CD4-positive, CD25-positive, alpha-beta regulatory T cell (primary cell): ENCODE results near the gene APOBEC3A. TPM values are rescaled to one million over a fixed set of nuclear protein-coding genes. Genes with fewer than 3 reads are reported as not detected.
"Not testable (repeated sequence)": the region's sequence is repeated elsewhere in the genome, so short reads cannot be mapped to it uniquely, and the experiment has no call there.

Source experiments
- ATAC-seq, 2 donors: fragments of 150-1000 bp; cut with Tn5 transposase; one replicate each; pipeline ENCODE4 v1.10.0; 2021; ENCODE audit warnings: low read depth in 2 of 2, moderate number of reproducible peaks in 2 of 2, moderate library complexity in 1 of 2
- DNase-seq, 3 donors: peaks; one replicate each; pipeline versions ENCODE4 v3.0.0 to v3.0.0-alpha.2; 2012 to 2022; ENCODE audit warnings: mixed read lengths in 1 of 3
- H3K27ac ChIP-seq: one replicate; pipeline ENCODE4 v1.7.0; 2013; ENCODE audit warnings: mild to moderate bottlenecking, low read length; ENCODE audit not compliant: insufficient read depth, poor library complexity, severe bottlenecking
- H3K27me3 ChIP-seq: one replicate; pipeline ENCODE4 v1.7.0; 2013; ENCODE audit warnings: low read length; ENCODE audit not compliant: control insufficient read depth, insufficient read depth
- H3K36me3 ChIP-seq: one replicate; pipeline ENCODE4 v1.7.0; 2013; ENCODE audit warnings: mild to moderate bottlenecking, low read length, moderate library complexity; ENCODE audit not compliant: control insufficient read depth, insufficient read depth
- H3K4me1 ChIP-seq: 2 replicates; pipeline ENCODE4 v1.7.0; 2013; ENCODE audit warnings: mild to moderate bottlenecking, low read length; ENCODE audit not compliant: insufficient read depth, control insufficient read depth, poor library complexity, severe bottlenecking
- H3K4me3 ChIP-seq: one replicate; pipeline ENCODE4 v1.7.0; 2013; ENCODE audit warnings: low read depth, mild to moderate bottlenecking, low read length, moderate library complexity
- H3K9me3 ChIP-seq, 2 experiments: 1 replicate in 1 of 2; 2 replicates in 1 of 2; pipeline ENCODE4 v1.7.0; 2013; ENCODE audit warnings: low read length in 2 of 2, mild to moderate bottlenecking in 1 of 2, moderate library complexity in 1 of 2; ENCODE audit not compliant: control insufficient read depth in 2 of 2
- H3K27ac Mint-ChIP-seq, 3 donors: one replicate each; pipeline ENCODE4 v1.8.0; 2020 to 2022; ENCODE audit warnings: mild to moderate bottlenecking in 3 of 3, mixed read lengths in 3 of 3, moderate library complexity in 2 of 3
- H3K27me3 Mint-ChIP-seq: one replicate; pipeline ENCODE4 v1.8.0; 2022; ENCODE audit warnings: mild to moderate bottlenecking, mixed read lengths
- H3K36me3 Mint-ChIP-seq: one replicate; pipeline ENCODE4 v1.8.0; 2020; ENCODE audit warnings: mixed read lengths
- H3K4me1 Mint-ChIP-seq, 4 donors: one replicate each; pipeline ENCODE4 v1.8.0; 2020 to 2022; ENCODE audit warnings: mixed read lengths in 4 of 4, mild to moderate bottlenecking in 1 of 4
- H3K4me3 Mint-ChIP-seq, 4 donors: one replicate each; pipeline ENCODE4 v1.8.0; 2020 to 2022; ENCODE audit warnings: mild to moderate bottlenecking in 4 of 4, mixed read lengths in 4 of 4, moderate library complexity in 3 of 4
- H3K9me3 Mint-ChIP-seq, 7 donors: one replicate each; pipeline ENCODE4 v1.8.0; 2020 to 2022; ENCODE audit warnings: mixed read lengths in 7 of 7, mild to moderate bottlenecking in 3 of 7, moderate library complexity in 2 of 7
- polyA plus RNA-seq, 4 donors: library from polyadenylated mRNA; unstranded; fragments of 300-500 nt; fragmentation: Illumina TruSeq; gene quantifications; one replicate each; pipeline ENCODE4 v1.2.3, GENCODE V29; 2021
- total RNA-seq: library from RNA; stranded (reverse); gene quantifications from one replicate; pipeline ENCODE4 v1.2.3, GENCODE V29; 2022

The APOBEC3A gene
- total and polyA plus RNA-seq, 5 donors from 2014 or later: 0.29 TPM; not detected in 4

DNA sequence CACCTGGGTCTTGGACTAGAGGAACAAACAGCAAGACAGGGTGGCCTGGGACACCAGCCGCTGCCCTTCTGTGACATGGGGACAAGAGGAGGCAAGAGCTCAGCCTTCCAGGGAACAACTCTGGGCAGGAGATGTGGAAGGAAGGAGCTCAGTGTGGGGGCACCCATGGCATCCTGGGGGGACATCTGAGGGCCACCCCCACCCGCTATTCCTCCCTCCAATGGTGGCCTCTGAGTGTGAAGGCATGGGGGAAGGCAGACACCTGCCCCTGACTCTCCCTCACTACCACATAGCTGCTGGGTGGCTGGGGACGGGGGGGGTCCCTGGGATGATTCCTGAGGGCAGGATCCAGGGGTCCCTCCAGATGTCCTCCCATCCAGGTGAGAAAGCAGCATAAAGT, 29.2 kb downstream of the APOBEC3A start:
- Histone ChIP-seq H3K4me1 (peaks cover 25% of the 10 kb centered on the region), H3K27ac (no peak overlapping the region), H3K36me3 (no peaks in the 10 kb centered on the region), H3K27me3 (no peaks in the 10 kb centered on the region), H3K9me3 (no peaks in the 10 kb centered on the region), H3K4me3 (no peak overlapping the region)
- H3K36me3 Mint-ChIP-seq: peaks cover 4% of the 10 kb centered on the region
- H3K4me3 Mint-ChIP-seq: no peak overlapping the region
- peaks cover 4 to 56% (median 28%) of the 10 kb centered on the region in 4 donors for H3K4me1 Mint-ChIP-seq
- no peak overlapping the region for H3K27ac Mint-ChIP-seq
- DNase-seq (no peak), ATAC-seq (no peak)
- peaks cover 0 to 8% (median 2%) of the 10 kb centered on the region in 7 donors for H3K9me3 Mint-ChIP-seq
- peaks cover 4% of the 10 kb centered on the region for H3K27me3 Mint-ChIP-seq

DNA sequence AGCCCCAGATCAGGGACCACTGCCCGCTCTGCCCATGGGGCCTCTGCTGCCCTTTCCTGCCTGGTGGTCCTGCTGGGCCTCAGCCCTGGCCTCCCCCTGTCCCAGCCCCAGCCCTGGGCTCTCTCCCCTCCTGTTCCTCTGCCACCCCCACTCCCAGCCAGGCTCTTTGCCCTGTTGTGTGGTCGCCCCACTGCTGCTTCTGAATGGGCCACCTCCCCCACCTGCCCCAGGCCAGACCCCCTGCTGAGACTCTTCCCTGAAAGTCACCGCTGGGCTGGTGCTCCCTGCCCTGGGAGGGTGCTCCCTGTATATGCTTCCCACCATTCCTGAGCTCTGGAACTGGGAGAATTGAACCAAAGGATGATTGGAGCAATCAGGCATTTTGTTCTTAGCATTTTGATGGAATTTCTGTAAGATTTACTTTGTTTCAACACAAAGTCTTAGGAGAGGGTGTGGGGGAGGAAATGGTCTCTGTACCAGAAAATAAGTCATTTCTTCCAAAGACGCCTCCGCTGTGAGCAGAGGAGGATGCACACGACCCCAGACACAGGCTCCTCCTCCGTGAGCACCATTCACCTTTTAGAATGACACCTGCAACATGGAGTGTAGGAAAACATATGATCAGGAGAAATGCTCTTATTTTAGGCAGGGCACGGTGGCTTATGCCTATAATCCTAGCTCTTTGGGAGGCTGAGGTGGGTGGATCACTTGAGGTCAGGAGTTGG, 29.9 kb downstream of the APOBEC3A start:
- H3K27ac Mint-ChIP-seq: peak overlapping the region in 1 of 3 donors; percentile 42
- peak in 1 of 3 donors; percentile 11 for DNase-seq
- no peaks in the 10 kb centered on the region for H3K36me3 ChIP-seq
- H3K27ac ChIP-seq: no peak overlapping the region
- peaks cover 4% of the 10 kb centered on the region for H3K36me3 Mint-ChIP-seq
- H3K4me3 ChIP-seq: no peak overlapping the region
- H3K4me1 ChIP-seq: peaks cover 18% of the 10 kb centered on the region
- peaks cover 0 to 8% (median 2%) of the 10 kb centered on the region in 7 donors for H3K9me3 Mint-ChIP-seq
- peak overlapping the region in 1 of 4 donors; percentile 29 for H3K4me3 Mint-ChIP-seq
- H3K27me3 ChIP-seq: no peaks in the 10 kb centered on the region
- H3K9me3 ChIP-seq: no peaks in the 10 kb centered on the region
- H3K4me1 Mint-ChIP-seq: peaks cover 4 to 49% (median 23%) of the 10 kb centered on the region in 4 donors
- H3K27me3 Mint-ChIP-seq: peaks cover 4% of the 10 kb centered on the region
- no peak for ATAC-seq

DNA sequence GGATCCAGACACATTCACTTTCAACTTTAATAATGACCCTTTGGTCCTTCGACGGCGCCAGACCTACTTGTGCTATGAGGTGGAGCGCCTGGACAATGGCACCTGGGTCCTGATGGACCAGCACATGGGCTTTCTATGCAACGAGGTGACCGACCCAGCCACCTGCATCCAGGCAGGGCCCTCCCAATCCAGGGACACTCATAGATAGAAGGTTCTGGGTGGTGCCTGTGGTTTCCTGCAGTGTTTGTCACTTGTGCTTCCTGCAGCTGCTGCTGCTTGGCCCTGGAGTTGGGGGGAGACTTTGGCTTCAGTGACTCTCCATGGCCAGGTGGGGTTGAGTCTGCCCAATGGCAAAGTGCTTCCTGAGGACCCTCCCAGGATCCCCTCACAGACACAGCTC, 32.1 kb downstream of the APOBEC3A start:
- H3K9me3 ChIP-seq: no peaks in the 10 kb centered on the region
- Mint-ChIP-seq H3K27ac (peak overlapping the region in 2 of 3 donors; percentile 67 to 86), H3K4me3 (no peak overlapping the region), H3K9me3 (peaks cover 0 to 3% (median 0%) of the 10 kb centered on the region in 7 donors), H3K36me3 (no peaks in the 10 kb centered on the region), H3K27me3 (no peaks in the 10 kb centered on the region), H3K4me1 (peaks cover 4 to 36% (median 19%) of the 10 kb centered on the region in 4 donors)
- no peak overlapping the region for H3K27ac ChIP-seq
- no peak overlapping the region for H3K4me3 ChIP-seq
- peaks cover 14% of the 10 kb centered on the region for H3K4me1 ChIP-seq
- ATAC-seq (no peak), DNase-seq (peak in 1 of 3 donors; percentile 58)
- H3K27me3 ChIP-seq: no peaks in the 10 kb centered on the region
- H3K36me3 ChIP-seq: no peaks in the 10 kb centered on the region

DNA sequence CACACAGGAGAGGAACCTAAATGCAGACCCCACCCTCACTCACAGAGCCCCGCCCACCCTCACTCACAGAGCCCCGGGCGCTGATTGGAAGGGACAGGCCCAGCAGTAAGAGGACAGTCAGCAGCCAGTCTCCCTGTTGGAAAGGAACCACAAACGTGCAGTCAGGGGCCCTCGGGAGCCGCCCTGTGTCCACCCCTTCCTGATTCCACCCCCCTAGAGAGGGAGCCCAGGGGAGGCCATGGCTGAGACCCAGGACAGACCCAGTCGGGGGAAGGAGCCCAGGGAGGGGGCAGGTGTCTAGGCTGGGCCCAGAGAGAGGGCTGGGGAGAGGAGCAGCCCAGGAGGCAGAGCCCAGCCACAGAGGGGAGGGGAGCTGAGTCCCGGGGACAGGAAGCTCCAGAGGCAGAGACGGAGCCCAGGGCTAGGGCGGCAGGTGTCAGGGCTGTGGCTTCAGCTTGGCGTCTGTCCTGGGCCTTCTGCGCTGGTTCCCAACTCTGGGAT, 35.5 kb downstream of the APOBEC3A start:
- ATAC-seq, H3K4me1 ChIP-seq, H3K4me3 ChIP-seq, DNase-seq, H3K36me3 Mint-ChIP-seq, H3K4me3 Mint-ChIP-seq, H3K27ac ChIP-seq, H3K9me3 ChIP-seq, H3K27me3 Mint-ChIP-seq, H3K36me3 ChIP-seq, H3K27me3 ChIP-seq, H3K9me3 Mint-ChIP-seq, H3K27ac Mint-ChIP-seq: not testable (repeated sequence)
- peaks cover 0 to 13% (median 7%) of the 10 kb centered on the region in 4 donors for H3K4me1 Mint-ChIP-seq

DNA sequence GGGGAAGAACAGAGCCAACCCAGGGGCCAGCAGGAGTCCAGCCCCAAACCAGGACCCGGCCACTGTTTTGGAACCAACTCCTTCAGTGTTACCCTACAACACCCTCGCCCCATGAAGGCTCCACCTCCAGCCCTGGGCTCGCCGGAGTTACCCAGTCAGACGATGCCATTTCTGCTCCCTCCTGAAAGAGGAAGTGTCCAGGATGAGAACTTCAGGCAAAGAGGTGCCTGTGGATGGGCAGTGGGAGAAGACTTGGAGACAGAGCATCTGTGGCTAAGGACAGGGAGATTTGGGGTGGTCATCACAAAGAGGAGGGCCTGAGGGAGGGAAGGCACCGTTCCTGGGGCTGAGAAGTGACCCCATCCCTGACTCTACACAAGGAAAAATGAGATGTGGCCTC, 38.7 kb downstream of the APOBEC3A start:
- Mint-ChIP-seq H3K4me3 (no peak overlapping the region), H3K36me3 (no peaks in the 10 kb centered on the region), H3K4me1 (peaks cover 0 to 3% (median 1%) of the 10 kb centered on the region in 4 donors), H3K27ac (peak overlapping the region in 1 of 3 donors; percentile 48), H3K27me3 (no peaks in the 10 kb centered on the region), H3K9me3 (peaks cover 0 to 3% (median 0%) of the 10 kb centered on the region in 7 donors)
- Histone ChIP-seq H3K36me3 (no peaks in the 10 kb centered on the region), H3K9me3 (no peaks in the 10 kb centered on the region), H3K27me3 (no peaks in the 10 kb centered on the region), H3K27ac (no peak overlapping the region), H3K4me1 (no peaks in the 10 kb centered on the region), H3K4me3 (no peak overlapping the region)
- DNase-seq (no peak), ATAC-seq (no peak)

DNA sequence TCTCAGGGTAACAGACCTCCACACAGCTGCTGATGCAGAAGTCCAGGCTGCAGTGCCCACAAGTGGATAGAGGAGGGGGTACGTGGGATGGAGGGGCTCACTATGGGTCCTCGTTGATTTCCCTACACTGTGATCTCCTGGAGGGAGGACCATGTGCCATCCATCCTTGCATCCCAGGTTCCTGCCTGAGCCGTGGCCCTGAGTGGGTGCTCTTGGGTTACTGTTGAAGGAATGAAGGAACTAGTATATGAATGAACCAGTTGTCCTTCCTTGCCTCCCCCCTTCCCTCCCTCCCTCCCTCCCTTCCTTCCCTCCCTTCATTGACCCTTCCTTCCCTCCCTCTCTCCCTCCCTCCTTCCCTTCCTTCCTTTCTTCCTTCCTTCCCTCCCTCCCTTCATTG, 40.1 kb downstream of the APOBEC3A start:
- Histone ChIP-seq H3K4me1 (no peaks in the 10 kb centered on the region), H3K27ac (no peak overlapping the region), H3K4me3 (no peak overlapping the region), H3K27me3 (no peaks in the 10 kb centered on the region), H3K9me3 (no peaks in the 10 kb centered on the region), H3K36me3 (no peaks in the 10 kb centered on the region)
- DNase-seq: no peak
- Mint-ChIP-seq H3K27ac (no peak overlapping the region), H3K36me3 (no peaks in the 10 kb centered on the region), H3K27me3 (no peaks in the 10 kb centered on the region), H3K4me3 (no peak overlapping the region), H3K9me3 (peaks cover 0 to 3% (median 0%) of the 10 kb centered on the region in 7 donors), H3K4me1 (peaks cover 0 to 3% (median 1%) of the 10 kb centered on the region in 4 donors)
- no peak for ATAC-seq

DNA sequence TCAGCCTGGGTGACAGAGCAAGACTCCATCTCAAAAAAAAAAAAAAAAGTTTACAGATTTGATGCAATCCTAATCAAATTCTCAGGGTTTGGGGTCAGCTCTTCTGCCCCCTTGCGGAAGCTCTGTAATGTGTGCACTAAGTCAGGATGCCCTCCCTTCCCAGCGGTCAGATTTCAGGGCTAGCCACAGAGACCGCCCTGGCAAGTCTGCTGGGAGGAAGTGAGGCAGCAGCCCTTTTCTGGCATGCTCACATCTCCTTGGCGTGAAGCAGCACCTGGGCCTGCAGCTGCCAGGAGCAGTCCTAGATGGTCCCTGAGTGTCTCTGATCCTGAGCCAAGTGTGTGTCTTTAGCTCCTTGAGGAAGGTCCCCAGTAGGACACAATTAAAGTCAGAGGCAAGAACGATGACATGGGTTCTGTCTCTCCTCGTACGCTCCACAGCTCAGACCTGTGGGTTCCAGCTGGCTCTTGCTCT, 45.8 kb downstream of the APOBEC3A start:
- peak; percentile 75 to 78 for ATAC-seq
- Histone ChIP-seq H3K27ac (no peak overlapping the region), H3K36me3 (no peaks in the 10 kb centered on the region), H3K9me3 (no peaks in the 10 kb centered on the region), H3K4me1 (peaks cover 7% of the 10 kb centered on the region), H3K27me3 (no peaks in the 10 kb centered on the region), H3K4me3 (no peak overlapping the region)
- H3K4me3 Mint-ChIP-seq: peak overlapping the region in 1 of 4 donors; percentile 63
- peaks cover 3 to 14% (median 10%) of the 10 kb centered on the region in 4 donors for H3K4me1 Mint-ChIP-seq
- H3K27me3 Mint-ChIP-seq: no peaks in the 10 kb centered on the region
- H3K9me3 Mint-ChIP-seq: peaks cover 0 to 4% (median 0%) of the 10 kb centered on the region in 7 donors
- no peaks in the 10 kb centered on the region for H3K36me3 Mint-ChIP-seq
- peak overlapping the region; percentile 9 to 69 (median 60) for H3K27ac Mint-ChIP-seq
- DNase-seq: peak; percentile 51 to 85 (median 65)
